DND-41 (cell line): ENCODE measurements around the gene MPPE1.

Experiments
- ATAC-seq: fragments of 200-7000 bp; cut with Tn5 transposase; 3 replicates; pipeline ENCODE4 v1.9.1; 2021; ENCODE audit warnings: low read depth; ENCODE audit not compliant: insufficient read depth
- DNase-seq: peaks from one replicate; pipeline ENCODE4 v3.0.0-alpha.2; 2020
- H2AFZ ChIP-seq: 2 replicates; pipeline ENCODE4 v1.6.0; 2012; ENCODE audit warnings: low read depth, low read length
- H3K27ac ChIP-seq: 2 replicates; pipeline ENCODE4 v1.5.1; 2012; ENCODE audit warnings: low read length, inconsistent platforms
- H3K27me3 ChIP-seq: fragments of 200-600 bp; sonication (generic); 2 replicates; pipeline ENCODE4 v1.6.0; 2012; ENCODE audit warnings: low read length, mild to moderate bottlenecking, inconsistent platforms; ENCODE audit not compliant: insufficient read depth, poor library complexity
- H3K36me3 ChIP-seq: 2 replicates; pipeline ENCODE4 v1.5.1; 2012; ENCODE audit warnings: low read length, inconsistent platforms; ENCODE audit not compliant: insufficient read depth
- H3K4me1 ChIP-seq: 2 replicates; pipeline ENCODE4 v1.5.1; 2012; ENCODE audit warnings: mild to moderate bottlenecking, low read length; ENCODE audit not compliant: insufficient read depth
- H3K4me2 ChIP-seq: 2 replicates; pipeline ENCODE4 v1.6.0; 2012; ENCODE audit warnings: mild to moderate bottlenecking, moderate library complexity, low read length, inconsistent platforms; ENCODE audit not compliant: insufficient read depth
- H3K4me3 ChIP-seq, 2 experiments: fragments of 200-600 bp in 1 of 2; shearing (Covaris generic) in 1 of 2; 2 replicates each; pipeline ENCODE4 v1.5.1; 2012 to 2016; ENCODE audit warnings: inconsistent platforms in 2 of 2, low read length in 2 of 2, mild to moderate bottlenecking in 2 of 2, low read depth in 1 of 2, moderate library complexity in 1 of 2
- H3K79me2 ChIP-seq: 2 replicates; pipeline ENCODE4 v1.6.0; 2012; ENCODE audit warnings: low read length, inconsistent platforms; ENCODE audit not compliant: insufficient read depth
- H3K9ac ChIP-seq: 2 replicates; pipeline ENCODE4 v1.6.0; 2012; ENCODE audit warnings: low read depth, mild to moderate bottlenecking, inconsistent platforms, low read length, moderate library complexity
- H3K9me3 ChIP-seq: 2 replicates; pipeline ENCODE4 v1.5.1; 2012; ENCODE audit warnings: low read length, moderate library complexity, mild to moderate bottlenecking, inconsistent platforms; ENCODE audit not compliant: insufficient read depth, severe bottlenecking
- H4K20me1 ChIP-seq: 2 replicates; pipeline ENCODE4 v1.6.0; 2012; ENCODE audit warnings: low read length; ENCODE audit not compliant: insufficient read depth
- EZH2 ChIP-seq: IDR thresholded peaks from 3 replicates; pipeline ENCODE4 v1.6.1; 2012; ENCODE audit warnings: borderline replicate concordance, low read depth, mild to moderate bottlenecking, moderate library complexity, low read length, inconsistent platforms; ENCODE audit not compliant: severe bottlenecking
- TF ChIP-seq, protein P1 (sequence below): IDR thresholded peaks from 2 replicates; pipeline ENCODE4 v1.5.1; 2012; ENCODE audit warnings: borderline replicate concordance, low read length, moderate library complexity, mild to moderate bottlenecking; ENCODE audit not compliant: poor library complexity, severe bottlenecking; ENCODE audit errors: extremely low read depth

MPPE1 gene

DNA sequence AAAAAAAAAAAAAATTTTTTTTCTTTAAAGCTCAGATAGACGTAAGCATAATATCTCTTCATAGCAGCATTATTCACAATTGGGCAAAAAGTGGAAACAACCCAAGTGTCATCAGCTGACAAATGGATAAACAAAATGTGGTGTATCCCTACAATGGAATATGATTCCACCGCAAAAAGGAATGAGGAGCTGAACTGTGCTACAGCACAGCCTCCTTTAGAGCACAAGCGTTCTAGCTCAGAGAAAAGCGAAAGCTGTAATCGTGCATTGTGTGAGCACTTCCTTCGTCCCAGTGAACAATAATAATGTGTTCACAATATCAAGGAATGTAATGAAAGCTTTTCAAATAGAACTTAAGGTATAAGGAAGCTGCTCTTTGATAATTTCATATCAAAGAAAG, 68.6 kb downstream of the MPPE1 start:
- H3K4me2 ChIP-seq = no peak overlapping the region
- no peak for TF ChIP-seq EZH2
- TF ChIP-seq, protein P1, sequence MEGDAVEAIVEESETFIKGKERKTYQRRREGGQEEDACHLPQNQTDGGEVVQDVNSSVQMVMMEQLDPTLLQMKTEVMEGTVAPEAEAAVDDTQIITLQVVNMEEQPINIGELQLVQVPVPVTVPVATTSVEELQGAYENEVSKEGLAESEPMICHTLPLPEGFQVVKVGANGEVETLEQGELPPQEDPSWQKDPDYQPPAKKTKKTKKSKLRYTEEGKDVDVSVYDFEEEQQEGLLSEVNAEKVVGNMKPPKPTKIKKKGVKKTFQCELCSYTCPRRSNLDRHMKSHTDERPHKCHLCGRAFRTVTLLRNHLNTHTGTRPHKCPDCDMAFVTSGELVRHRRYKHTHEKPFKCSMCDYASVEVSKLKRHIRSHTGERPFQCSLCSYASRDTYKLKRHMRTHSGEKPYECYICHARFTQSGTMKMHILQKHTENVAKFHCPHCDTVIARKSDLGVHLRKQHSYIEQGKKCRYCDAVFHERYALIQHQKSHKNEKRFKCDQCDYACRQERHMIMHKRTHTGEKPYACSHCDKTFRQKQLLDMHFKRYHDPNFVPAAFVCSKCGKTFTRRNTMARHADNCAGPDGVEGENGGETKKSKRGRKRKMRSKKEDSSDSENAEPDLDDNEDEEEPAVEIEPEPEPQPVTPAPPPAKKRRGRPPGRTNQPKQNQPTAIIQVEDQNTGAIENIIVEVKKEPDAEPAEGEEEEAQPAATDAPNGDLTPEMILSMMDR = no peak
- H3K27ac ChIP-seq = no peak overlapping the region
- no peaks in the 10 kb centered on the region for H4K20me1 ChIP-seq
- H3K27me3 ChIP-seq = no peaks in the 10 kb centered on the region
- H3K9me3 ChIP-seq = no peaks in the 10 kb centered on the region
- no peak overlapping the region for H2AFZ ChIP-seq
- no peak for DNase-seq
- H3K9ac ChIP-seq = no peak overlapping the region
- H3K4me3 ChIP-seq = no peak overlapping the region
- no peaks in the 10 kb centered on the region for H3K36me3 ChIP-seq
- no peaks in the 10 kb centered on the region for H3K79me2 ChIP-seq
- no peak for ATAC-seq
- no peaks in the 10 kb centered on the region for H3K4me1 ChIP-seq

DNA sequence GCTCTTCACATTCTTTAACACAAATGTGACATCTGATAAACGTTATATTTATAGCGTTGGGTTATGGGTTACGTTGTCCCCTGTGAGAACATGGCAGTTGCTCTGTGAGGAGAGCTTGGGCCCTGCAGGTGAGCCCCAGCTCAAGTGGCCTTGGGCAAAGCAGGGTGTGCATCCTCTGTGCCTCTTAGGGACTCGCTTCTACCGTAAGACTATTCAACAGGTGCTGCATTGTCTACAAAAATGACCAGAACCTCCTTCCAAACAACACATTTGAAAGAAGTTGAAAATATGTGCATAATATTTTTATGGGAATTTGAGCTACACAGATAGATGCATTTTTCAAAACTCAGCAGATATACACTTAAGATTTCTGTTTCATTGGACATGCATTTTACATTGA, 73.3 kb downstream of the MPPE1 start:
- H3K27ac ChIP-seq = no peak overlapping the region
- no peaks in the 10 kb centered on the region for H3K79me2 ChIP-seq
- H3K9ac ChIP-seq = no peak overlapping the region
- H3K4me1 ChIP-seq = no peaks in the 10 kb centered on the region
- H3K36me3 ChIP-seq = no peaks in the 10 kb centered on the region
- H3K4me3 ChIP-seq = no peak overlapping the region
- no peaks in the 10 kb centered on the region for H3K27me3 ChIP-seq
- ATAC-seq (no peak), DNase-seq (no peak)
- H2AFZ ChIP-seq = no peak overlapping the region
- TF ChIP-seq, protein P1 = no peak
- TF ChIP-seq EZH2 = no peak
- no peaks in the 10 kb centered on the region for H3K9me3 ChIP-seq
- H3K4me2 ChIP-seq = no peak overlapping the region
- H4K20me1 ChIP-seq = no peaks in the 10 kb centered on the region
